Testis (tissue), 2 donors: ENCODE data around the gene VPS18.

Source experiments
- CTCF ChIP-seq, 3 experiments: fragments of 450-650 bp in 2 of 3; fragments of 200-600 bp in 1 of 3; sonication (generic) in 1 of 3; IDR thresholded peaks; one replicate each; pipeline ENCODE4 v1.5.1; 2016 to 2019; ENCODE audit warnings: antibody characterized with exemption in 3 of 3, mild to moderate bottlenecking in 2 of 3, moderate library complexity in 1 of 3
- POLR2A ChIP-seq: fragments of 450-650 bp; IDR thresholded peaks from one replicate; pipeline ENCODE4 v1.6.1; 2017; ENCODE audit warnings: antibody characterized with exemption, mild to moderate bottlenecking, moderate library complexity

DNA sequence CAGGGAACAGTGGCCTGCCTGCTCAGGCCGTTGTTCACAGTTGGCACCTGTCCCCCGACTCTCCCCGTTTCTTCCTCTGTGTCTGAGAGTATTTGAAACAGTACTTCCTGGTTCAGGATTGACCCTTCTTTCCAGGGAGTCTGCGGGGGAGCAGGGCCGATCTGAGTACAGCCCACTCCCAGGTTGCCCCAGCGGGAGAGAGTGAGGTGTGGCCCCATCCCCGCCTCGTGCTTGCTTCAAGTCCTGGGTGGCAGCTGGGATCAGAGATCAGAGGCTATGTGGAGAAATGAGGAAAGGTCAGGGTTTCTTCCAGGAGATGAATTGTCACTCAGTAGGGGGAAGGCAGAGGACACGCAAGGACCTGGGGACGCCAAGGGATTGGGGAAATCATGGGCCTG, 28.4 kb downstream of the VPS18 start:
- no peak for TF ChIP-seq CTCF (IDR thresholded peaks at IDR 0.05)
- TF ChIP-seq POLR2A: no peak
